ENCODE measurements around the gene SLC5A10. TPM values are rescaled to one million over a fixed set of nuclear protein-coding genes. Genes with fewer than 3 reads are reported as not detected.

The SLC5A10 gene
- total RNA-seq, 1 donor from 2014 or later, result not detected

- TF ChIP-seq CTCF (IDR thresholded peaks at IDR 0.05), result no peak
These were observed 58.0 kb downstream of the SLC5A10 start for GRCh38 chr17:19009970-19010369.

GRCh38 chr17:19010729-19011505 lies 59.0 kb downstream of the SLC5A10 start:
- TF ChIP-seq CTCF (IDR thresholded peaks at IDR 0.05), result no peak
- no peak for DNase-seq (ENCODE audit: low spot score in 2 of 2)
- Histone ChIP-seq H3K9me3 (no peaks in the 10 kb centered on the region), H3K27me3 (no peaks in the 10 kb centered on the region), H3K4me1 (no peaks in the 10 kb centered on the region), H3K27ac (no peak overlapping the region), H3K36me3 (no peaks in the 10 kb centered on the region), H3K4me3 (no peak overlapping the region)
- intact Hi-C loops (cut with DNase I), result no loop called here

More at GRCh38 chr17:19009970-19010369, 58.0 kb downstream of the SLC5A10 start:
- H3K9me3 ChIP-seq, result no peaks in the 10 kb centered on the region
- no peaks in the 10 kb centered on the region for H3K27me3 ChIP-seq
- DNase-seq (ENCODE audit: low spot score in 2 of 2), result no peak
- H3K4me1 ChIP-seq, result peaks cover 0 to 2% of the 10 kb centered on the region in 2 donors
- H3K27ac ChIP-seq, result no peak overlapping the region
- intact Hi-C loops (cut with DNase I), result loop anchor here (5.0 kb wide), 1 partner anchor 48 kb away; no protein-coding TSS in a partner anchor
- H3K36me3 ChIP-seq, result no peaks in the 10 kb centered on the region
- H3K4me3 ChIP-seq, result no peak overlapping the region

- Histone ChIP-seq H3K4me3 (no peak overlapping the region), H3K9me3 (no peaks in the 10 kb centered on the region), H3K27me3 (no peaks in the 10 kb centered on the region), H3K36me3 (no peaks in the 10 kb centered on the region), H3K27ac (no peak overlapping the region), H3K4me1 (no peaks in the 10 kb centered on the region)
- no peak for DNase-seq (ENCODE audit: low spot score in 2 of 2)
- TF ChIP-seq CTCF (IDR thresholded peaks at IDR 0.05), result no peak
- intact Hi-C loops (cut with DNase I), result no loop called here
These were observed 59.6 kb downstream of the SLC5A10 start for GRCh38 chr17:19011581-19011980.

GRCh38 chr17:19012171-19013080 lies 60.5 kb downstream of the SLC5A10 start:
- Histone ChIP-seq H3K4me1 (no peaks in the 10 kb centered on the region), H3K9me3 (no peaks in the 10 kb centered on the region), H3K27me3 (no peaks in the 10 kb centered on the region), H3K27ac (no peak overlapping the region), H3K36me3 (no peaks in the 10 kb centered on the region), H3K4me3 (no peak overlapping the region)
- intact Hi-C loops (cut with DNase I), result no loop called here
- DNase-seq (ENCODE audit: low spot score in 2 of 2), result no peak
- TF ChIP-seq CTCF (IDR thresholded peaks at IDR 0.05), result no peak

GRCh38 chr17:19013226-19013625 lies 61.3 kb downstream of the SLC5A10 start:
- intact Hi-C loops (cut with DNase I), result no loop called here
- Histone ChIP-seq H3K9me3 (no peaks in the 10 kb centered on the region), H3K27me3 (no peaks in the 10 kb centered on the region), H3K36me3 (no peaks in the 10 kb centered on the region), H3K27ac (no peak overlapping the region), H3K4me1 (no peaks in the 10 kb centered on the region), H3K4me3 (no peak overlapping the region)
- no peak for TF ChIP-seq CTCF (IDR thresholded peaks at IDR 0.05)
- DNase-seq (ENCODE audit: low spot score in 2 of 2), result no peak

Data from ascending aorta (tissue), 2 donors.